ENCODE results near the gene NPAS3.

The NPAS3 gene

GRCh38 chr14:33699300-33699983 is 760.8 kb downstream of the NPAS3 start:
- H3K4me3 Mint-ChIP-seq, result no peak overlapping the region
- H3K36me3 Mint-ChIP-seq (ENCODE audit: insufficient read depth), result peaks cover 2% of the 10 kb centered on the region
- no peak overlapping the region for H3K27ac Mint-ChIP-seq (ENCODE audit: low read depth)
- no peaks in the 10 kb centered on the region for H3K4me1 Mint-ChIP-seq
- no peaks in the 10 kb centered on the region for H3K27me3 Mint-ChIP-seq
- H3K9me3 Mint-ChIP-seq, result peaks cover 5% of the 10 kb centered on the region
- ATAC-seq (replicated peaks; ENCODE audit: extremely low read depth, poor library complexity, severe bottlenecking) (no peak), DNase-seq (ENCODE audit: low spot score in 2 of 2) (no peak)

- Mint-ChIP-seq H3K27me3 (no peaks in the 10 kb centered on the region), H3K9me3 (peaks cover 5% of the 10 kb centered on the region), H3K27ac (ENCODE audit: low read depth) (no peak overlapping the region), H3K36me3 (ENCODE audit: insufficient read depth) (peaks cover 2% of the 10 kb centered on the region), H3K4me3 (no peak overlapping the region), H3K4me1 (no peaks in the 10 kb centered on the region)
- ATAC-seq (replicated peaks; ENCODE audit: extremely low read depth, poor library complexity, severe bottlenecking), result no peak
- no peak for DNase-seq (ENCODE audit: low spot score in 2 of 2)
Observed at GRCh38 chr14:33700052-33700451, 761.4 kb downstream of the NPAS3 start.

DNA sequence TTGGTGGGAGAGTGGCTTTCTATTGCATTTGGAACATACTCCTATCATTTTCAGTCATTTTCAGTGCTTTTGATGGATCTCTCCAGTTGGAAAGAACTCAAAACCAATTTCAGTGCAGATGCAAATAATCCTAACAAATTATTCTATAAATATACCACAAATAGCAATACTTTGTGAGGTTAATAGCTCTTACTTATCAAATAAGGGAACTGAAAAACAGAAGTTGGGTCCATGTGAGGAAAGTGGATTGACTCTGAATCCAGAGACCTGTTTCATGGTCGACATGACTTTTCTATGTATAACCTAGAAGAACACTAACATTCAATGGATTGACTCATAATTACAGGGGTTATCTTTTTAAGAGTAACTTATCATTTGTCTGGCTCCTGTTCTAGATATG is 763.6 kb downstream of the NPAS3 start:
- no peaks in the 10 kb centered on the region for H3K27me3 Mint-ChIP-seq
- H3K27ac Mint-ChIP-seq (ENCODE audit: low read depth), result no peak overlapping the region
- ATAC-seq (replicated peaks; ENCODE audit: extremely low read depth, poor library complexity, severe bottlenecking) (no peak), DNase-seq (ENCODE audit: low spot score in 2 of 2) (no peak)
- H3K4me1 Mint-ChIP-seq, result no peaks in the 10 kb centered on the region
- peaks cover 7% of the 10 kb centered on the region for H3K9me3 Mint-ChIP-seq
- peaks cover 2% of the 10 kb centered on the region for H3K36me3 Mint-ChIP-seq (ENCODE audit: insufficient read depth)
- no peak overlapping the region for H3K4me3 Mint-ChIP-seq

GRCh38 chr14:33704481-33704880 is 765.8 kb downstream of the NPAS3 start:
- no peak for ATAC-seq (replicated peaks; ENCODE audit: extremely low read depth, poor library complexity, severe bottlenecking)
- H3K4me3 Mint-ChIP-seq, result no peak overlapping the region
- H3K36me3 Mint-ChIP-seq (ENCODE audit: insufficient read depth), result peaks cover 2% of the 10 kb centered on the region
- DNase-seq (ENCODE audit: low spot score in 2 of 2), result no peak
- H3K27ac Mint-ChIP-seq (ENCODE audit: low read depth), result no peak overlapping the region
- no peaks in the 10 kb centered on the region for H3K4me1 Mint-ChIP-seq
- H3K27me3 Mint-ChIP-seq, result no peaks in the 10 kb centered on the region
- H3K9me3 Mint-ChIP-seq, result peaks cover 11% of the 10 kb centered on the region

- H3K27me3 Mint-ChIP-seq, result no peaks in the 10 kb centered on the region
- no peaks in the 10 kb centered on the region for H3K36me3 Mint-ChIP-seq (ENCODE audit: insufficient read depth)
- H3K4me1 Mint-ChIP-seq, result no peaks in the 10 kb centered on the region
- H3K9me3 Mint-ChIP-seq, result peaks cover 11% of the 10 kb centered on the region
- no peak for ATAC-seq (replicated peaks; ENCODE audit: extremely low read depth, poor library complexity, severe bottlenecking)
- H3K27ac Mint-ChIP-seq (ENCODE audit: low read depth), result no peak overlapping the region
- DNase-seq (ENCODE audit: low spot score in 2 of 2), result no peak
- H3K4me3 Mint-ChIP-seq, result no peak overlapping the region
Observed at GRCh38 chr14:33705490-33705889, 766.8 kb downstream of the NPAS3 start.

DNA sequence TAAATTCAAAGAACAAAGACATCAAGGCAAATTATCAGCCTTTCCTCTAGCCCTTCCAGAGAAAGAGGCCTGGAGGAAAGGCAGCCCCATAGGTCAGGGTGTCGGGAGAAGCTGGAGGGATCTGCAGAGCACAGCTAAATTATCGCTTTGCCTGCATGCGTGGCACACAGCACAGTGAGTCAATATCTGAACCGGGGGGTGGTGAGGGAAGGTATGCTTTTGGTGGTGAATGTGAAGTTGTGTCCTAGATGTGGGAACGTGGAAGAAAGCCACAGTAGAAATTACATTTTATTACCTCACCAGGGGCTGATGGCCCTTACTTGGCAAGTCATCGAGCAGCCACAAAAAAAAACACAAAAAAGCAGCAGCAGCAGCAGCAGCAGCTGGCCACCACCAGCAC is 769.0 kb downstream of the NPAS3 start:
- no peak overlapping the region for H3K4me3 Mint-ChIP-seq

GRCh38 chr14:33709283-33709682 is 770.6 kb downstream of the NPAS3 start:
- Mint-ChIP-seq H3K9me3 (peaks cover 6% of the 10 kb centered on the region), H3K36me3 (ENCODE audit: insufficient read depth) (no peaks in the 10 kb centered on the region), H3K4me3 (no peak overlapping the region), H3K27ac (ENCODE audit: low read depth) (no peak overlapping the region), H3K4me1 (no peaks in the 10 kb centered on the region), H3K27me3 (no peaks in the 10 kb centered on the region)
- no peak for DNase-seq (ENCODE audit: low spot score in 2 of 2)
- no peak for ATAC-seq (replicated peaks; ENCODE audit: extremely low read depth, poor library complexity, severe bottlenecking)

More for the DNA sequence above, 769.0 kb downstream of the NPAS3 start:
- Mint-ChIP-seq H3K36me3 (ENCODE audit: insufficient read depth) (no peaks in the 10 kb centered on the region), H3K27ac (ENCODE audit: low read depth) (no peak overlapping the region), H3K9me3 (peaks cover 6% of the 10 kb centered on the region), H3K27me3 (no peaks in the 10 kb centered on the region), H3K4me1 (no peaks in the 10 kb centered on the region)
- DNase-seq (ENCODE audit: low spot score in 2 of 2) (no peak), ATAC-seq (replicated peaks; ENCODE audit: extremely low read depth, poor library complexity, severe bottlenecking) (no peak)

DNA sequence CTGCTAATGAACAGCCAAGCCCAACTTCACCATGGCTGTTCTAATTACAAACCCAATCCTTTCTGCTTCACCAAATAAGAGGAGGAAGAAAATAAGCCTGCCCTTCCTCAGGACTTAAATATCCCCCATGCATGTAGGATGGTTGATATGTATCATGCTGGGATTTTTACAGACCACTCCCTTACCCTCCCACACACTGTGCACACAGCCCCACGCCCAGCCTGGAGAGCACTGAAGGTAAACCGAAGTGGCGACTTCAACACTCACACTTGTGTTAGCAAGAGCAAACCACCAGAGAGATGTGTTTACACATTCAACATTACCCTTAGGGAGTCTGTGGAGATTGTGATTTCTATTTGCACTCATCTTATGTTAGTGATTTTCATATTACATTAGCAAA is 771.0 kb downstream of the NPAS3 start:
- H3K4me1 Mint-ChIP-seq, result no peaks in the 10 kb centered on the region
- H3K4me3 Mint-ChIP-seq, result no peak overlapping the region
- DNase-seq (ENCODE audit: low spot score in 2 of 2) (no peak), ATAC-seq (replicated peaks; ENCODE audit: extremely low read depth, poor library complexity, severe bottlenecking) (no peak)
- no peaks in the 10 kb centered on the region for H3K27me3 Mint-ChIP-seq
- H3K36me3 Mint-ChIP-seq (ENCODE audit: insufficient read depth), result no peaks in the 10 kb centered on the region
- H3K9me3 Mint-ChIP-seq, result peaks cover 6% of the 10 kb centered on the region
- H3K27ac Mint-ChIP-seq (ENCODE audit: low read depth), result no peak overlapping the region

DNA sequence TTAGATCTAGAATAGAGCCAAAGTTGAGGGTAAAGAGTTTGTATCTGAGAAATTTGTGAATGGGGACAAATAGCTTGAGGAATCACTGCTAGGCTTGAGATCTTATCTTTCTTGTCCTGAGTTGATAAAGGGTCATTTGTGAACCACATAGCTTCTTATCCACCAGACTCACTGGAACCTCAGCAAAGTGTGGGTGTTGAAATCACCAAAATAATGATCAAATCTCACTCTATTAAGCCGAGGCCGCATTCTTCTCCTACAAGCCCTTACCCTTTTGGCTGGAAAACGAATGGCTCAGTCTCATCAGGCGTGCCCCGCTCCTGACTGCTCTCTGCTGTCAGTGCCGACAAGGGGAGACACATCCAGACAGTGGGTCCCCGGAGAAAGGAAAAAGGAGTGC is 771.6 kb downstream of the NPAS3 start:
- Mint-ChIP-seq H3K27me3 (no peaks in the 10 kb centered on the region), H3K4me3 (no peak overlapping the region), H3K4me1 (no peaks in the 10 kb centered on the region), H3K27ac (ENCODE audit: low read depth) (no peak overlapping the region), H3K36me3 (ENCODE audit: insufficient read depth) (no peaks in the 10 kb centered on the region), H3K9me3 (peaks cover 6% of the 10 kb centered on the region)
- ATAC-seq (replicated peaks; ENCODE audit: extremely low read depth, poor library complexity, severe bottlenecking) (no peak), DNase-seq (ENCODE audit: low spot score in 2 of 2) (no peak)

- H3K4me1 Mint-ChIP-seq, result no peaks in the 10 kb centered on the region
- no peak overlapping the region for H3K4me3 Mint-ChIP-seq
- no peaks in the 10 kb centered on the region for H3K27me3 Mint-ChIP-seq
- no peaks in the 10 kb centered on the region for H3K36me3 Mint-ChIP-seq (ENCODE audit: insufficient read depth)
- no peak overlapping the region for H3K27ac Mint-ChIP-seq (ENCODE audit: low read depth)
- ATAC-seq (replicated peaks; ENCODE audit: extremely low read depth, poor library complexity, severe bottlenecking) (no peak), DNase-seq (ENCODE audit: low spot score in 2 of 2) (no peak)
- H3K9me3 Mint-ChIP-seq, result peaks cover 6% of the 10 kb centered on the region
Observed at GRCh38 chr14:33711194-33711593, 772.5 kb downstream of the NPAS3 start.

DNA sequence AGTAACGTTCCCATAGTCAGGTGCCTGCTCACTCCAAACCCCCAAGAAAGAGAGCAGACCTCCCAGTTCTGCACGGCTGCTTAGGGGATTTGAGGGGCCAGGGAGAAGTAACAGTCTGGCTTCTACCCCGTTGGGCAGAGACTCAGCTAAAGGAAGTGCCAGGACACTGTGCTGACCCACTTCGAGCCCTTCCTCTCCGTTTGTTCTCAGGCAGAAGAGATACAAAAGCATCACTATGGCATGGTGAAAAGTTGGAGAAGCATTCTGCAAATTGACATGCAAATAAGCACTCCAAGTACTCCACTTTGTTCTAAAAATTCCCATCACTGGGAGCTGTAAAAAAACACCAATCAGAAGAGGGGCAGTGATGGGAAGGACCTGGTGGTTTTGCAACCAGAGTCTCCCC is 773.1 kb downstream of the NPAS3 start:
- no peak for ATAC-seq (replicated peaks; ENCODE audit: extremely low read depth, poor library complexity, severe bottlenecking)
- H3K9me3 Mint-ChIP-seq, result peaks cover 6% of the 10 kb centered on the region

GRCh38 chr14:33714527-33715226 is 776.0 kb downstream of the NPAS3 start:
- H3K4me3 Mint-ChIP-seq, result no peak overlapping the region
- H3K9me3 Mint-ChIP-seq, result peaks cover 5% of the 10 kb centered on the region
- no peak overlapping the region for H3K27ac Mint-ChIP-seq (ENCODE audit: low read depth)
- H3K27me3 Mint-ChIP-seq, result no peaks in the 10 kb centered on the region
- no peaks in the 10 kb centered on the region for H3K4me1 Mint-ChIP-seq
- no peaks in the 10 kb centered on the region for H3K36me3 Mint-ChIP-seq (ENCODE audit: insufficient read depth)
- DNase-seq (ENCODE audit: low spot score in 2 of 2), result no peak
- no peak for ATAC-seq (replicated peaks; ENCODE audit: extremely low read depth, poor library complexity, severe bottlenecking)

More for the DNA sequence above, 773.1 kb downstream of the NPAS3 start:
- H3K4me1 Mint-ChIP-seq, result no peaks in the 10 kb centered on the region
- DNase-seq (ENCODE audit: low spot score in 2 of 2), result no peak
- H3K4me3 Mint-ChIP-seq, result no peak overlapping the region
- no peak overlapping the region for H3K27ac Mint-ChIP-seq (ENCODE audit: low read depth)
- H3K36me3 Mint-ChIP-seq (ENCODE audit: insufficient read depth), result no peaks in the 10 kb centered on the region
- H3K27me3 Mint-ChIP-seq, result no peaks in the 10 kb centered on the region

GRCh38 chr14:33715227-33715528 is 776.5 kb downstream of the NPAS3 start:
- ATAC-seq (replicated peaks; ENCODE audit: extremely low read depth, poor library complexity, severe bottlenecking), result no peak
- H3K27ac Mint-ChIP-seq (ENCODE audit: low read depth), result no peak overlapping the region
- no peaks in the 10 kb centered on the region for H3K4me1 Mint-ChIP-seq

More at GRCh38 chr14:33715227-33715528, 776.5 kb downstream of the NPAS3 start:
- no peak for DNase-seq (ENCODE audit: low spot score in 2 of 2)
- no peaks in the 10 kb centered on the region for H3K36me3 Mint-ChIP-seq (ENCODE audit: insufficient read depth)
- peaks cover 5% of the 10 kb centered on the region for H3K9me3 Mint-ChIP-seq
- H3K4me3 Mint-ChIP-seq, result no peak overlapping the region
- no peaks in the 10 kb centered on the region for H3K27me3 Mint-ChIP-seq

All from central memory CD8-positive, alpha-beta T cell (primary cell).